ENCODE data around the gene TSPAN8.

GRCh38 chr12:71138011-71138410 lies 19.8 kb downstream of the TSPAN8 start:
- TF ChIP-seq, protein P1, sequence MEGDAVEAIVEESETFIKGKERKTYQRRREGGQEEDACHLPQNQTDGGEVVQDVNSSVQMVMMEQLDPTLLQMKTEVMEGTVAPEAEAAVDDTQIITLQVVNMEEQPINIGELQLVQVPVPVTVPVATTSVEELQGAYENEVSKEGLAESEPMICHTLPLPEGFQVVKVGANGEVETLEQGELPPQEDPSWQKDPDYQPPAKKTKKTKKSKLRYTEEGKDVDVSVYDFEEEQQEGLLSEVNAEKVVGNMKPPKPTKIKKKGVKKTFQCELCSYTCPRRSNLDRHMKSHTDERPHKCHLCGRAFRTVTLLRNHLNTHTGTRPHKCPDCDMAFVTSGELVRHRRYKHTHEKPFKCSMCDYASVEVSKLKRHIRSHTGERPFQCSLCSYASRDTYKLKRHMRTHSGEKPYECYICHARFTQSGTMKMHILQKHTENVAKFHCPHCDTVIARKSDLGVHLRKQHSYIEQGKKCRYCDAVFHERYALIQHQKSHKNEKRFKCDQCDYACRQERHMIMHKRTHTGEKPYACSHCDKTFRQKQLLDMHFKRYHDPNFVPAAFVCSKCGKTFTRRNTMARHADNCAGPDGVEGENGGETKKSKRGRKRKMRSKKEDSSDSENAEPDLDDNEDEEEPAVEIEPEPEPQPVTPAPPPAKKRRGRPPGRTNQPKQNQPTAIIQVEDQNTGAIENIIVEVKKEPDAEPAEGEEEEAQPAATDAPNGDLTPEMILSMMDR (IDR thresholded peaks at IDR 0.05): no peak
- no peak for TF ChIP-seq POLR2A (IDR thresholded peaks at IDR 0.05)

Measured in heart left ventricle (tissue), 13 donors.